Neural cell (in vitro differentiated cells): ENCODE measurements around the gene COBL. TPM values are rescaled to one million over a fixed set of nuclear protein-coding genes. Genes with fewer than 3 reads are reported as not detected.

Source experiments
- H2AFZ ChIP-seq: fragments of 200-600, 300-800 bp; sonication (generic), shearing (Covaris generic); 2 replicates; pipeline ENCODE4 v1.6.0; 2014; ENCODE audit warnings: low read depth, mild to moderate bottlenecking, antibody characterized with exemption, low read length, moderate library complexity
- H3F3A ChIP-seq: fragments of 200-600 bp; shearing (Covaris generic); 2 replicates; pipeline ENCODE4 v1.6.1; 2016; ENCODE audit warnings: mild to moderate bottlenecking, moderate library complexity, mixed read lengths, antibody characterized with exemption, low read length; ENCODE audit not compliant: insufficient read depth, poor library complexity, severe bottlenecking
- H3K27ac ChIP-seq: fragments of 200-600, 300-800 bp; sonication (generic), shearing (Covaris generic); 2 replicates; pipeline ENCODE4 v1.5.1; 2014; ENCODE audit warnings: mild to moderate bottlenecking, low read length, moderate library complexity
- H3K27me3 ChIP-seq: fragments of 300-800, 200-600 bp; sonication (generic), shearing (Covaris generic); 2 replicates; pipeline ENCODE4 v1.6.0; 2014; ENCODE audit warnings: mild to moderate bottlenecking, low read depth, low read length, moderate library complexity; ENCODE audit not compliant: insufficient read depth
- H3K36me3 ChIP-seq: fragments of 300-800, 200-600 bp; sonication (generic), shearing (Covaris generic); 2 replicates; pipeline ENCODE4 v1.5.1; 2014; ENCODE audit warnings: mild to moderate bottlenecking, antibody characterized with exemption, low read length, moderate library complexity; ENCODE audit not compliant: insufficient read depth
- H3K4me2 ChIP-seq: fragments of 300-800, 200-600 bp; sonication (generic), shearing (Covaris generic); 2 replicates; pipeline ENCODE4 v1.6.0; 2014; ENCODE audit warnings: mild to moderate bottlenecking, low read length
- H3K4me3 ChIP-seq: fragments of 300-800, 200-600 bp; sonication (generic), shearing (Covaris generic); 2 replicates; pipeline ENCODE4 v1.5.1; 2014; ENCODE audit warnings: mild to moderate bottlenecking, low read length, moderate library complexity
- H3K79me2 ChIP-seq: fragments of 200-600 bp; shearing (Covaris generic); replicated peaks from 2 replicates; pipeline ENCODE4 v1.6.0; 2014; ENCODE audit warnings: mild to moderate bottlenecking, low read length, moderate library complexity; ENCODE audit not compliant: insufficient read depth
- H3K9ac ChIP-seq: fragments of 300-800, 200-600 bp; sonication (generic), shearing (Covaris generic); 2 replicates; pipeline ENCODE4 v1.6.1; 2016; ENCODE audit warnings: mild to moderate bottlenecking, low read length, mixed read lengths
- H3K9me2 ChIP-seq: fragments of 200-600 bp; shearing (Covaris generic); 2 replicates; pipeline ENCODE4 v1.6.1; 2016; ENCODE audit warnings: mild to moderate bottlenecking, low read length, mixed read lengths; ENCODE audit not compliant: insufficient read depth
- H3K9me3 ChIP-seq: fragments of 200-600, 300-800 bp; sonication (generic), shearing (Covaris generic); 2 replicates; pipeline ENCODE4 v1.6.1; 2016; ENCODE audit warnings: mild to moderate bottlenecking, mixed run types, low read length, moderate library complexity, mixed read lengths
- H4K20me1 ChIP-seq: fragments of 200-600 bp; shearing (Covaris generic); 2 replicates; pipeline ENCODE4 v1.6.1; 2016; ENCODE audit warnings: mild to moderate bottlenecking, mixed run types; ENCODE audit not compliant: insufficient read depth
- EP300 ChIP-seq: fragments of 450-650 bp; conservative IDR thresholded peaks from 2 replicates; pipeline ENCODE4 v1.6.1; 2014; ENCODE audit warnings: antibody characterized with exemption, mild to moderate bottlenecking, moderate library complexity; ENCODE audit not compliant: poor library complexity, severe bottlenecking
- EZH2 ChIP-seq: fragments of 200-600, 300-800 bp; shearing (Covaris generic), sonication (generic); IDR thresholded peaks from 2 replicates; pipeline ENCODE4 v1.6.1; 2014; ENCODE audit warnings: antibody characterized with exemption, low read length, borderline replicate concordance, mild to moderate bottlenecking; ENCODE audit not compliant: insufficient read depth, poor library complexity, severe bottlenecking
- MXI1 ChIP-seq: fragments of 450-650 bp; conservative IDR thresholded peaks from 2 replicates; pipeline ENCODE4 v1.6.1; 2014; ENCODE audit warnings: antibody characterized with exemption, mild to moderate bottlenecking; ENCODE audit not compliant: poor library complexity, severe bottlenecking
- POLR2AphosphoS5 ChIP-seq: IDR thresholded peaks from 2 replicates; pipeline ENCODE4 v1.6.1; 2012
- RAD21 ChIP-seq: fragments of 450-650 bp; conservative IDR thresholded peaks from 2 replicates; pipeline ENCODE4 v1.6.1; 2014; ENCODE audit warnings: antibody characterized with exemption, mild to moderate bottlenecking, moderate library complexity
- SMC3 ChIP-seq: fragments of 450-650 bp; conservative IDR thresholded peaks from 2 replicates; pipeline ENCODE4 v1.6.1; 2014; ENCODE audit warnings: antibody characterized with exemption, mild to moderate bottlenecking, moderate library complexity; ENCODE audit not compliant: poor library complexity
- TAF1 ChIP-seq: IDR thresholded peaks from 2 replicates; pipeline ENCODE4 v1.6.1; 2012; ENCODE audit warnings: low read depth
- polyA plus RNA-seq: library from polyadenylated mRNA; depleted of rRNA; stranded (reverse); fragments of >200 nt; gene quantifications from 2 replicates; pipeline ENCODE4 v1.2.3, GENCODE V29; 2014
- TF ChIP-seq, protein P1 (sequence below): fragments of 450-650 bp; IDR thresholded peaks from 2 replicates; pipeline ENCODE4 v1.5.1; 2014; ENCODE audit warnings: antibody characterized with exemption, mild to moderate bottlenecking, moderate library complexity; ENCODE audit not compliant: poor library complexity, severe bottlenecking
- TF ChIP-seq, protein P2 (sequence below): IDR thresholded peaks from 2 replicates; pipeline ENCODE4 v1.6.1; 2012; ENCODE audit warnings: borderline replicate concordance

Gene COBL
- polyA plus RNA-seq, 1 donor from 2014 or later, result 0.12 TPM

DNA sequence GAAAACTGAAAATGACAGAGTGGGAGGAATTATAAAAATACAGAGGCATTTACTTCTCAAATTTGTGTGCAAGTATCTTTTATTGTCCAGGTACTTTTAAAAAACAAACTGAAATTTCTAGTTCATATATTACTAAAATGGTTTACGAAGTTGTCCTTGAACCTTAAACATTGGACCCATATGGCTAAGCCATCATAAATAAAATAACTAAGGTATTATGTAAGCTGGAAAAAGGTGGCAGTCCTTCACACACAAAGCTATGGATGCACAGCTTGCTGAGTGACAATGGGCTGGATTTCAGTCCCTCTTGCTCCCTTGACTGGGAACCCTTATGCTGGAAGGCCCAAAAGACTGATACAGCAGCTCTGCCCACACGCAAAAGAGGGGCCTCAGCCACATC is 66.1 kb downstream of the COBL start:
- no peak overlapping the region for H3K27ac ChIP-seq
- H3K36me3 ChIP-seq, result no peaks in the 10 kb centered on the region
- H4K20me1 ChIP-seq, result no peaks in the 10 kb centered on the region
- no peak overlapping the region for H2AFZ ChIP-seq
- H3K9ac ChIP-seq, result no peak overlapping the region
- no peak overlapping the region for H3K4me2 ChIP-seq
- no peak for TF ChIP-seq EZH2
- no peaks in the 10 kb centered on the region for H3K79me2 ChIP-seq
- no peak overlapping the region for H3K4me3 ChIP-seq
- no peaks in the 10 kb centered on the region for H3K9me2 ChIP-seq
- no peaks in the 10 kb centered on the region for H3K9me3 ChIP-seq
- H3K27me3 ChIP-seq, result no peaks in the 10 kb centered on the region
- no peaks in the 10 kb centered on the region for H3F3A ChIP-seq

DNA sequence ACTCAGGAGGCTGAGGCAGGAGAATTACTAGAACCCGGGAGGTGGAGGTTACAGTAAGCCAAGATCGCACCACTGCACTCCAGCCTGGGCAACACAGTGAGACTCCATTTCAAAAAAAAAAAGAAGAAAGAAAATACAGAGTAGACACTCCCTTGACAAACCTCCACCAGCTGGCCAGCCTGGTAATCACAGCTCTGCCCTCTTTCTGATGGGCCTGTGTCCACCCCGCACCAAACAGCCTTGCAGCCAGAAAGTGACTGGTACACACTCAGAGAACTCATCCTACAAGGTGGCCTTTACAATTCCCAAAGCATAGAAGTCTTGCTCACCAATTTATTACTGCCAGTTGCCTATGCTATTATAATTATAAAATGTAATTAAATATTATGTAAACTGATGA is 66.6 kb downstream of the COBL start:
- Histone ChIP-seq H3K9me2 (no peaks in the 10 kb centered on the region), H4K20me1 (no peaks in the 10 kb centered on the region), H3K4me3 (no peak overlapping the region), H3K27ac (no peak overlapping the region), H3K9ac (no peak overlapping the region), H3K79me2 (no peaks in the 10 kb centered on the region), H2AFZ (no peak overlapping the region), H3F3A (no peaks in the 10 kb centered on the region), H3K36me3 (no peaks in the 10 kb centered on the region), H3K9me3 (no peaks in the 10 kb centered on the region), H3K4me2 (no peak overlapping the region), H3K27me3 (no peaks in the 10 kb centered on the region)
- TF ChIP-seq SMC3 (no peak), RAD21 (no peak), MXI1 (no peak), POLR2AphosphoS5 (no peak), EP300 (no peak), EZH2 (no peak)

DNA sequence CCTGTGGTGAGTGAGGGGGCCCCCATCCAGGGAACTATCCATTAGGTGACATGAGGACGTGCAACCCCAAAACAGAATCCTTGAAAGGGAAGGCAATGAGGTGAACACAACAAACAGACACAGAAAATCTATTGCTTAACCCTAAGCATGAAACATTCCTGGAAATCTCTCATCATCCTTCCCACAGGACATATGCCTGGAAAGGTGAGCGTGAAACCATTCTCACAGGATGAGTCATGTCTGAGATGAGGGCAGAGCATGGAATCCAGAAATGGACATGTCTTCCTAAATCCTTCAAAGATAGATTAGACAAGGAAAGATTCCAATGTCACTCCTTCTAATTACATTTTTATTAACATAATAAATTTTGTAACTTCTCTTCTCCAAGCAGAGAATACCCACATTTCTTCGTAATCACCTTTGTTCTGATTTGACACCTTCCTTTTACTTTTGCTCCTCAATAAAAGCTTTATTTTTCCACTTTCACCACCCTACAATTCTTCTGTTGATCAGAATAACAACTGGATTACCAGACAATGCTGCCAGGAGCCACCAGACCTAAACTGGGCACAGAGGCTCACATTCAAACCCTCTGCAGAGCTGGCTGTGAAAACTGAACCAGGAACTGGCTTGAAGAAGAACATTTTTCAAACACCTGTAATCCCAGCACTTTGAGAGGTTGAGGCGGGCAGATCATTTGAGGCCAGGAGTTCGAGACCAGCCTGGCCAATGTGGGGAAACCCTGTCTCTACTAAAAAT is 67.2 kb downstream of the COBL start:
- Histone ChIP-seq H3K4me2 (no peak overlapping the region), H3K27ac (no peak overlapping the region), H3K9me3 (no peaks in the 10 kb centered on the region), H4K20me1 (no peaks in the 10 kb centered on the region), H3F3A (no peaks in the 10 kb centered on the region), H3K9ac (no peak overlapping the region), H3K79me2 (no peaks in the 10 kb centered on the region), H3K27me3 (no peaks in the 10 kb centered on the region), H2AFZ (no peak overlapping the region), H3K36me3 (no peaks in the 10 kb centered on the region), H3K4me3 (no peak overlapping the region), H3K9me2 (no peaks in the 10 kb centered on the region)
- TF ChIP-seq POLR2AphosphoS5 (no peak), SMC3 (no peak), TAF1 (no peak), EZH2 (no peak), RAD21 (no peak), MXI1 (no peak), EP300 (no peak)
- TF ChIP-seq, protein P1, sequence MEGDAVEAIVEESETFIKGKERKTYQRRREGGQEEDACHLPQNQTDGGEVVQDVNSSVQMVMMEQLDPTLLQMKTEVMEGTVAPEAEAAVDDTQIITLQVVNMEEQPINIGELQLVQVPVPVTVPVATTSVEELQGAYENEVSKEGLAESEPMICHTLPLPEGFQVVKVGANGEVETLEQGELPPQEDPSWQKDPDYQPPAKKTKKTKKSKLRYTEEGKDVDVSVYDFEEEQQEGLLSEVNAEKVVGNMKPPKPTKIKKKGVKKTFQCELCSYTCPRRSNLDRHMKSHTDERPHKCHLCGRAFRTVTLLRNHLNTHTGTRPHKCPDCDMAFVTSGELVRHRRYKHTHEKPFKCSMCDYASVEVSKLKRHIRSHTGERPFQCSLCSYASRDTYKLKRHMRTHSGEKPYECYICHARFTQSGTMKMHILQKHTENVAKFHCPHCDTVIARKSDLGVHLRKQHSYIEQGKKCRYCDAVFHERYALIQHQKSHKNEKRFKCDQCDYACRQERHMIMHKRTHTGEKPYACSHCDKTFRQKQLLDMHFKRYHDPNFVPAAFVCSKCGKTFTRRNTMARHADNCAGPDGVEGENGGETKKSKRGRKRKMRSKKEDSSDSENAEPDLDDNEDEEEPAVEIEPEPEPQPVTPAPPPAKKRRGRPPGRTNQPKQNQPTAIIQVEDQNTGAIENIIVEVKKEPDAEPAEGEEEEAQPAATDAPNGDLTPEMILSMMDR, result no peak
- TF ChIP-seq, protein P2, sequence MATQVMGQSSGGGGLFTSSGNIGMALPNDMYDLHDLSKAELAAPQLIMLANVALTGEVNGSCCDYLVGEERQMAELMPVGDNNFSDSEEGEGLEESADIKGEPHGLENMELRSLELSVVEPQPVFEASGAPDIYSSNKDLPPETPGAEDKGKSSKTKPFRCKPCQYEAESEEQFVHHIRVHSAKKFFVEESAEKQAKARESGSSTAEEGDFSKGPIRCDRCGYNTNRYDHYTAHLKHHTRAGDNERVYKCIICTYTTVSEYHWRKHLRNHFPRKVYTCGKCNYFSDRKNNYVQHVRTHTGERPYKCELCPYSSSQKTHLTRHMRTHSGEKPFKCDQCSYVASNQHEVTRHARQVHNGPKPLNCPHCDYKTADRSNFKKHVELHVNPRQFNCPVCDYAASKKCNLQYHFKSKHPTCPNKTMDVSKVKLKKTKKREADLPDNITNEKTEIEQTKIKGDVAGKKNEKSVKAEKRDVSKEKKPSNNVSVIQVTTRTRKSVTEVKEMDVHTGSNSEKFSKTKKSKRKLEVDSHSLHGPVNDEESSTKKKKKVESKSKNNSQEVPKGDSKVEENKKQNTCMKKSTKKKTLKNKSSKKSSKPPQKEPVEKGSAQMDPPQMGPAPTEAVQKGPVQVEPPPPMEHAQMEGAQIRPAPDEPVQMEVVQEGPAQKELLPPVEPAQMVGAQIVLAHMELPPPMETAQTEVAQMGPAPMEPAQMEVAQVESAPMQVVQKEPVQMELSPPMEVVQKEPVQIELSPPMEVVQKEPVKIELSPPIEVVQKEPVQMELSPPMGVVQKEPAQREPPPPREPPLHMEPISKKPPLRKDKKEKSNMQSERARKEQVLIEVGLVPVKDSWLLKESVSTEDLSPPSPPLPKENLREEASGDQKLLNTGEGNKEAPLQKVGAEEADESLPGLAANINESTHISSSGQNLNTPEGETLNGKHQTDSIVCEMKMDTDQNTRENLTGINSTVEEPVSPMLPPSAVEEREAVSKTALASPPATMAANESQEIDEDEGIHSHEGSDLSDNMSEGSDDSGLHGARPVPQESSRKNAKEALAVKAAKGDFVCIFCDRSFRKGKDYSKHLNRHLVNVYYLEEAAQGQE, result no peak
